ENCODE data around the gene ABCG8.

- TF ChIP-seq CTCF (IDR thresholded peaks at IDR 0.05): no peak
- no peak for TF ChIP-seq POLR2A (IDR thresholded peaks at IDR 0.05)
Measured at GRCh38 chr2:43790147-43790546, 48.6 kb upstream of the ABCG8 start.
